Dermis blood vessel endothelial cell (primary cell): Measurements from ENCODE around the gene APOLD1. TPM values are rescaled to one million over a fixed set of nuclear protein-coding genes. Genes with fewer than 3 reads are reported as not detected.
A peak's percentile ranks its signal among the peaks of the same experiment; 100 is the strongest.
"Not testable (repeated sequence)": the region's sequence is repeated elsewhere in the genome, so short reads cannot be mapped to it uniquely, and the experiment has no call there.

Experiments used
- DNase-seq: peaks from one replicate; pipeline ENCODE4 v3.0.0; 2010
- total RNA-seq: library from RNA; depleted of rRNA; stranded (reverse); fragments of >200 nt; gene quantifications from 2 replicates; pipeline ENCODE4 v1.2.3, GENCODE V29; 2014

Gene APOLD1
- total RNA-seq, 1 donor from 2014 or later, result 63.8 TPM

- DNase-seq, result peak; percentile 92
Observed at GRCh38 chr12:12807970-12808702, 22.7 kb downstream of the APOLD1 start.

GRCh38 chr12:12810553-12811021, 25.1 kb downstream of the APOLD1 start:
- no peak for DNase-seq

- DNase-seq, result no peak
Observed at GRCh38 chr12:12811343-12811742, 25.9 kb downstream of the APOLD1 start.

- DNase-seq, result no peak
Observed at GRCh38 chr12:12812174-12812573, 26.7 kb downstream of the APOLD1 start.

- no peak for DNase-seq
Observed at GRCh38 chr12:12812618-12813119, 27.2 kb downstream of the APOLD1 start.

- peak; percentile 96 for DNase-seq
Observed at GRCh38 chr12:12813120-12814101, 28.0 kb downstream of the APOLD1 start, which contains the start of gene DDX47. DDX47 (plus strand) TSS chr12:12813346; CDS start chr12:12813368, 22 bp downstream.

- DNase-seq, result no peak
Observed at GRCh38 chr12:12817616-12818015, 32.2 kb downstream of the APOLD1 start.

GRCh38 chr12:12818701-12819100, 33.2 kb downstream of the APOLD1 start:
- no peak for DNase-seq

GRCh38 chr12:12819221-12819620, 33.8 kb downstream of the APOLD1 start:
- DNase-seq, result peak; percentile 35

- DNase-seq, result peak; percentile 76
Observed at GRCh38 chr12:12819752-12820311, 34.4 kb downstream of the APOLD1 start.

- not testable (repeated sequence) for DNase-seq
Observed at GRCh38 chr12:12820376-12820775, 34.9 kb downstream of the APOLD1 start.

- DNase-seq, result no peak
Observed at GRCh38 chr12:12821975-12822374, 36.5 kb downstream of the APOLD1 start.

GRCh38 chr12:12822886-12823285, 37.4 kb downstream of the APOLD1 start:
- DNase-seq, result no peak

GRCh38 chr12:12823300-12823699, 37.8 kb downstream of the APOLD1 start:
- DNase-seq, result peak; percentile 68

GRCh38 chr12:12823811-12824210, 38.4 kb downstream of the APOLD1 start:
- DNase-seq, result no peak

- DNase-seq, result no peak
Observed at GRCh38 chr12:12835378-12836146, 50.1 kb downstream of the APOLD1 start.

- no peak for DNase-seq
Observed at GRCh38 chr12:12836571-12836970, 51.1 kb downstream of the APOLD1 start.

- peak; percentile 88 for DNase-seq
Observed at GRCh38 chr12:12837025-12837812, 51.8 kb downstream of the APOLD1 start.

GRCh38 chr12:12837813-12838153, 52.3 kb downstream of the APOLD1 start:
- DNase-seq, result no peak

- no peak for DNase-seq
Observed at GRCh38 chr12:12839003-12839395, 53.5 kb downstream of the APOLD1 start.

- DNase-seq, result not testable (repeated sequence)
Observed at GRCh38 chr12:12839439-12839838, 54.0 kb downstream of the APOLD1 start.
